GM12878 (cell line): ENCODE data around the gene CACNA1A. TPM values are rescaled to one million over a fixed set of nuclear protein-coding genes. Genes with fewer than 3 reads are reported as not detected.

Experiments
- BCLAF1 ChIP-seq: fragments of 450-650 bp; IDR thresholded peaks from 2 replicates; pipeline ENCODE4 v1.6.1; 2017; ENCODE audit warnings: antibody characterized with exemption, mild to moderate bottlenecking, moderate library complexity
- CHD2 ChIP-seq: IDR thresholded peaks from 2 replicates; pipeline ENCODE4 v1.6.1; 2011; ENCODE audit warnings: low read depth, low read length, improper control_type of control experiment, borderline replicate concordance
- CREB1 ChIP-seq: IDR thresholded peaks from 2 replicates; pipeline ENCODE4 v1.6.1; 2012; ENCODE audit warnings: low read depth, mild to moderate bottlenecking, inconsistent platforms
- HCFC1 ChIP-seq: fragments of 150-350 bp; IDR thresholded peaks from 2 replicates; pipeline ENCODE4 v1.6.1; 2014; ENCODE audit warnings: low read length
- HDAC2 ChIP-seq: fragments of 200-600 bp; sonication (generic); IDR thresholded peaks from 2 replicates; pipeline ENCODE4 v1.6.1; 2017
- HDGF ChIP-seq: fragments of 450-650 bp; IDR thresholded peaks from 2 replicates; pipeline ENCODE4 v1.6.1; 2016; ENCODE audit warnings: antibody characterized with exemption
- IRF4 ChIP-seq: IDR thresholded peaks from 2 replicates; pipeline ENCODE4 v1.6.1; 2011; ENCODE audit warnings: low read depth, low read length
- MEF2A ChIP-seq: IDR thresholded peaks from 2 replicates; pipeline ENCODE4 v1.6.1; 2011; ENCODE audit warnings: low read depth, mild to moderate bottlenecking, low read length, moderate library complexity; ENCODE audit not compliant: insufficient read depth
- NBN ChIP-seq: fragments of 450-650 bp; IDR thresholded peaks from 2 replicates; pipeline ENCODE4 v1.6.1; 2016
- NFYA ChIP-seq: IDR thresholded peaks from 2 replicates; pipeline ENCODE4 v1.6.1; 2011; ENCODE audit warnings: low read depth, mild to moderate bottlenecking, low read length, improper control_type of control experiment, borderline replicate concordance
- NR2C1 ChIP-seq: fragments of 450-650 bp; IDR thresholded peaks from 2 replicates; pipeline ENCODE4 v1.6.1; 2017; ENCODE audit warnings: antibody characterized with exemption, mild to moderate bottlenecking, moderate library complexity
- POLR2AphosphoS5 ChIP-seq: IDR thresholded peaks from 2 replicates; pipeline ENCODE4 v1.6.1; 2011; ENCODE audit warnings: mild to moderate bottlenecking, low read length, inconsistent platforms
- SIX5 ChIP-seq: IDR thresholded peaks from 2 replicates; pipeline ENCODE4 v1.6.1; 2011; ENCODE audit warnings: mild to moderate bottlenecking, low read depth, low read length, moderate library complexity; ENCODE audit not compliant: severe bottlenecking
- STAT1 ChIP-seq: fragments of 450-650 bp; conservative IDR thresholded peaks from 2 replicates; pipeline ENCODE4 v1.6.1; 2014; ENCODE audit warnings: antibody characterized with exemption, mild to moderate bottlenecking
- SUZ12 ChIP-seq: fragments of 200-600 bp; sonication (generic); IDR thresholded peaks from one replicate; pipeline ENCODE4 v1.6.1; 2018; ENCODE audit warnings: antibody characterized with exemption, mild to moderate bottlenecking; ENCODE audit not compliant: unreplicated experiment
- TCF12 ChIP-seq: IDR thresholded peaks from 2 replicates; pipeline ENCODE4 v1.6.1; 2011; ENCODE audit warnings: low read depth, mild to moderate bottlenecking, low read length
- USF1 ChIP-seq: IDR thresholded peaks from 2 replicates; pipeline ENCODE4 v1.6.1; 2011; ENCODE audit warnings: borderline replicate concordance, low read depth, mild to moderate bottlenecking, moderate library complexity, mixed read lengths, low read length; ENCODE audit not compliant: insufficient read depth; ENCODE audit errors: extremely low read length
- YBX1 ChIP-seq: fragments of 450-650 bp; IDR thresholded peaks from 2 replicates; pipeline ENCODE4 v1.6.1; 2016; ENCODE audit warnings: antibody characterized with exemption
- ZBED1 ChIP-seq: IDR thresholded peaks from 2 replicates; pipeline ENCODE4 v1.6.1; 2016; ENCODE audit warnings: borderline replicate concordance
- ZNF622 ChIP-seq: fragments of 450-650 bp; IDR thresholded peaks from 2 replicates; pipeline ENCODE4 v1.6.1; 2017; ENCODE audit warnings: mild to moderate bottlenecking, inconsistent platforms
- polyA plus RNA-seq, 11 experiments: library from polyadenylated mRNA; depleted of rRNA in 4 of 11; unstranded in 6 of 11; stranded (reverse) in 5 of 11; fragments of >200 nt; fragmentation: Nextera tagmentation in 4 of 11; fragmentation: Illumina TruSeq in 1 of 11; extraction: Ambion mirVana in 4 of 11; extraction: Trizol in 1 of 11; gene quantifications; 1 replicate in 1 of 11; 2 replicates in 10 of 11; pipeline versions ENCODE4 v1.2.1 to v1.2.3, GENCODE V29; 2011 to 2016; ENCODE audit warnings: inconsistent platforms in 2 of 11, missing spikeins in 2 of 11, low read depth in 1 of 11
- total RNA-seq, 4 experiments: library from RNA; depleted of rRNA in 3 of 4; stranded (reverse); fragments of >200 nt in 3 of 4; fragmentation: Illumina TruSeq in 1 of 4; extraction: Trizol in 1 of 4; gene quantifications; 2 replicates each; pipeline versions ENCODE4 v1.2.1 to v1.2.3, GENCODE V29; 2013 to 2021
- TF ChIP-seq, protein P1 (sequence below): fragments of 450-650 bp; IDR thresholded peaks from 2 replicates; pipeline ENCODE4 v1.6.1; 2017; ENCODE audit warnings: mild to moderate bottlenecking, low read depth, inconsistent platforms; ENCODE audit not compliant: poor library complexity, severe bottlenecking
- TF ChIP-seq, protein P2 (sequence below): IDR thresholded peaks from 2 replicates; pipeline ENCODE4 v1.6.1; 2011; ENCODE audit warnings: low read depth, low read length, improper control_type of control experiment, borderline replicate concordance
- TF ChIP-seq, protein P3 (sequence below): fragments of 450-650 bp; IDR thresholded peaks from 2 replicates; pipeline ENCODE4 v1.6.1; 2017; ENCODE audit warnings: low read depth, mild to moderate bottlenecking, moderate library complexity

Gene CACNA1A
- total and polyA plus RNA-seq, 10 of the 15 experiments (the other 5 are each of a cell fraction or from before 2014, with no cell fraction given), result 1.1 to 4.4 (median 2.5) TPM

GRCh38 chr19:13277104-13277809, 229.0 kb downstream of the CACNA1A start (continued):
- TF ChIP-seq, protein P1, sequence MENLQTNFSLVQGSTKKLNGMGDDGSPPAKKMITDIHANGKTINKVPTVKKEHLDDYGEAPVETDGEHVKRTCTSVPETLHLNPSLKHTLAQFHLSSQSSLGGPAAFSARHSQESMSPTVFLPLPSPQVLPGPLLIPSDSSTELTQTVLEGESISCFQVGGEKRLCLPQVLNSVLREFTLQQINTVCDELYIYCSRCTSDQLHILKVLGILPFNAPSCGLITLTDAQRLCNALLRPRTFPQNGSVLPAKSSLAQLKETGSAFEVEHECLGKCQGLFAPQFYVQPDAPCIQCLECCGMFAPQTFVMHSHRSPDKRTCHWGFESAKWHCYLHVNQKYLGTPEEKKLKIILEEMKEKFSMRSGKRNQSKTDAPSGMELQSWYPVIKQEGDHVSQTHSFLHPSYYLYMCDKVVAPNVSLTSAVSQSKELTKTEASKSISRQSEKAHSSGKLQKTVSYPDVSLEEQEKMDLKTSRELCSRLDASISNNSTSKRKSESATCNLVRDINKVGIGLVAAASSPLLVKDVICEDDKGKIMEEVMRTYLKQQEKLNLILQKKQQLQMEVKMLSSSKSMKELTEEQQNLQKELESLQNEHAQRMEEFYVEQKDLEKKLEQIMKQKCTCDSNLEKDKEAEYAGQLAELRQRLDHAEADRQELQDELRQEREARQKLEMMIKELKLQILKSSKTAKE, result peak; percentile 48
- no peak for TF ChIP-seq STAT1
- TF ChIP-seq MEF2A, result no peak
- TF ChIP-seq, protein P2, sequence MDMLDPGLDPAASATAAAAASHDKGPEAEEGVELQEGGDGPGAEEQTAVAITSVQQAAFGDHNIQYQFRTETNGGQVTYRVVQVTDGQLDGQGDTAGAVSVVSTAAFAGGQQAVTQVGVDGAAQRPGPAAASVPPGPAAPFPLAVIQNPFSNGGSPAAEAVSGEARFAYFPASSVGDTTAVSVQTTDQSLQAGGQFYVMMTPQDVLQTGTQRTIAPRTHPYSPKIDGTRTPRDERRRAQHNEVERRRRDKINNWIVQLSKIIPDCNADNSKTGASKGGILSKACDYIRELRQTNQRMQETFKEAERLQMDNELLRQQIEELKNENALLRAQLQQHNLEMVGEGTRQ, result no peak
- no peak for TF ChIP-seq SUZ12
- TF ChIP-seq NR2C1, result no peak
- TF ChIP-seq, protein P3, sequence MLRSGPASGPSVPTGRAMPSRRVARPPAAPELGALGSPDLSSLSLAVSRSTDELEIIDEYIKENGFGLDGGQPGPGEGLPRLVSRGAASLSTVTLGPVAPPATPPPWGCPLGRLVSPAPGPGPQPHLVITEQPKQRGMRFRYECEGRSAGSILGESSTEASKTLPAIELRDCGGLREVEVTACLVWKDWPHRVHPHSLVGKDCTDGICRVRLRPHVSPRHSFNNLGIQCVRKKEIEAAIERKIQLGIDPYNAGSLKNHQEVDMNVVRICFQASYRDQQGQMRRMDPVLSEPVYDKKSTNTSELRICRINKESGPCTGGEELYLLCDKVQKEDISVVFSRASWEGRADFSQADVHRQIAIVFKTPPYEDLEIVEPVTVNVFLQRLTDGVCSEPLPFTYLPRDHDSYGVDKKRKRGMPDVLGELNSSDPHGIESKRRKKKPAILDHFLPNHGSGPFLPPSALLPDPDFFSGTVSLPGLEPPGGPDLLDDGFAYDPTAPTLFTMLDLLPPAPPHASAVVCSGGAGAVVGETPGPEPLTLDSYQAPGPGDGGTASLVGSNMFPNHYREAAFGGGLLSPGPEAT, result 0 out of 2 replicates have a peak, but pooled peaks have one; percentile 35
- TF ChIP-seq NBN, result 0 out of 2 replicates have a peak, but pooled peaks have one; percentile 32
- no peak for TF ChIP-seq SIX5
- TF ChIP-seq TCF12, result 0 out of 2 replicates have a peak, but pooled peaks have one; percentile 36
- TF ChIP-seq HDGF, result 0 out of 2 replicates have a peak, but pooled peaks have one; percentile 48
- TF ChIP-seq CHD2, result no peak
- no peak for TF ChIP-seq BCLAF1
- TF ChIP-seq USF1, result no peak
- no peak for TF ChIP-seq CREB1
- no peak for TF ChIP-seq ZNF622
- 0 out of 2 replicates have a peak, but pooled peaks have one; percentile 63 for TF ChIP-seq IRF4
- TF ChIP-seq YBX1, result no peak
- TF ChIP-seq HCFC1, result no peak
- TF ChIP-seq NFYA, result no peak
- no peak for TF ChIP-seq HDAC2
- no peak for TF ChIP-seq ZBED1
- no peak for TF ChIP-seq POLR2AphosphoS5
